HEK293T (cell line): ENCODE results near the gene COX18.
A peak's percentile ranks its signal among the peaks of the same experiment; 100 is the strongest.

Source experiments
- CTCF ChIA-PET: fragments of 350-600 bp; formaldehyde crosslinking; extraction: SDS; loops from one replicate; lab custom pipeline; 2021; ENCODE audit warnings: antibody characterized with exemption, inconsistent platforms; lab: Yijun Ruan, JAX
- POLR2A ChIA-PET: fragments of 350-600 bp; formaldehyde crosslinking; extraction: SDS; loops from one replicate; lab custom pipeline; 2020; ENCODE audit warnings: antibody characterized with exemption, inconsistent platforms; lab: Yijun Ruan, JAX
- DNase-seq: peaks from one replicate; pipeline ENCODE4 v3.0.0; 2012; ENCODE audit warnings: mixed read lengths; ENCODE audit errors: extremely low spot score
- ARNT ChIP-seq: fragments of 450-650 bp; IDR thresholded peaks from 2 replicates; pipeline ENCODE4 v1.6.1; 2017; ENCODE audit warnings: mild to moderate bottlenecking
- BHLHE40 ChIP-seq: fragments of 450-650 bp; IDR thresholded peaks from 2 replicates; pipeline ENCODE4 v1.6.1; 2016; ENCODE audit warnings: mild to moderate bottlenecking, moderate library complexity, borderline replicate concordance
- CTBP1 ChIP-seq: fragments of 450-650 bp; IDR thresholded peaks from 2 replicates; pipeline ENCODE4 v1.6.1; 2016; ENCODE audit warnings: borderline replicate concordance
- ELF4 ChIP-seq: fragments of 450-650 bp; IDR thresholded peaks from 2 replicates; pipeline ENCODE4 v1.6.1; 2017; ENCODE audit warnings: antibody characterized with exemption
- FOXA1 ChIP-seq: fragments of 450-650 bp; IDR thresholded peaks from 2 replicates; pipeline ENCODE4 v1.6.1; 2016; ENCODE audit warnings: mild to moderate bottlenecking
- FOXK2 ChIP-seq: fragments of 450-650 bp; IDR thresholded peaks from 2 replicates; pipeline ENCODE4 v1.6.1; 2016; ENCODE audit warnings: mild to moderate bottlenecking
- FOXM1 ChIP-seq: fragments of 450-650 bp; IDR thresholded peaks from 2 replicates; pipeline ENCODE4 v1.6.1; 2017; ENCODE audit warnings: mild to moderate bottlenecking, borderline replicate concordance
- HDGF ChIP-seq: fragments of 450-650 bp; IDR thresholded peaks from 2 replicates; pipeline ENCODE4 v1.6.1; 2017; ENCODE audit warnings: antibody characterized with exemption, borderline replicate concordance
- L3MBTL2 ChIP-seq: fragments of 450-650 bp; conservative IDR thresholded peaks from 2 replicates; pipeline ENCODE4 v1.6.1; 2016; ENCODE audit warnings: mild to moderate bottlenecking
- LEF1 ChIP-seq: fragments of 450-650 bp; IDR thresholded peaks from 2 replicates; pipeline ENCODE4 v1.6.1; 2017; ENCODE audit warnings: mild to moderate bottlenecking, borderline replicate concordance
- NFRKB ChIP-seq: fragments of 450-650 bp; IDR thresholded peaks from 2 replicates; pipeline ENCODE4 v1.6.1; 2016; ENCODE audit warnings: mild to moderate bottlenecking, moderate library complexity
- SP1 ChIP-seq: fragments of 450-650 bp; IDR thresholded peaks from 2 replicates; pipeline ENCODE4 v1.6.1; 2017
- SUZ12 ChIP-seq: fragments of 450-650 bp; IDR thresholded peaks from 2 replicates; pipeline ENCODE4 v1.6.1; 2016; ENCODE audit warnings: mild to moderate bottlenecking
- TARDBP ChIP-seq: fragments of 450-650 bp; IDR thresholded peaks from 2 replicates; pipeline ENCODE4 v1.6.1; 2016
- ZNF384 ChIP-seq: fragments of 450-650 bp; IDR thresholded peaks from 2 replicates; pipeline ENCODE4 v1.6.1; 2016
- TF ChIP-seq, protein P1 (sequence below): fragments of 450-650 bp; IDR thresholded peaks from 2 replicates; pipeline ENCODE4 v1.6.1; 2016

COX18 gene

GRCh38 chr4:73036123-73036522, 33.4 kb downstream of the COX18 start:
- DNase-seq = no peak
- CTCF ChIA-PET = no interaction called here
- TF ChIP-seq BHLHE40 (no peak), SP1 (no peak), ELF4 (no peak), FOXA1 (no peak), NFRKB (no peak), ARNT (no peak), FOXM1 (no peak), CTBP1 (no peak), TARDBP (no peak)
- TF ChIP-seq, protein P1, sequence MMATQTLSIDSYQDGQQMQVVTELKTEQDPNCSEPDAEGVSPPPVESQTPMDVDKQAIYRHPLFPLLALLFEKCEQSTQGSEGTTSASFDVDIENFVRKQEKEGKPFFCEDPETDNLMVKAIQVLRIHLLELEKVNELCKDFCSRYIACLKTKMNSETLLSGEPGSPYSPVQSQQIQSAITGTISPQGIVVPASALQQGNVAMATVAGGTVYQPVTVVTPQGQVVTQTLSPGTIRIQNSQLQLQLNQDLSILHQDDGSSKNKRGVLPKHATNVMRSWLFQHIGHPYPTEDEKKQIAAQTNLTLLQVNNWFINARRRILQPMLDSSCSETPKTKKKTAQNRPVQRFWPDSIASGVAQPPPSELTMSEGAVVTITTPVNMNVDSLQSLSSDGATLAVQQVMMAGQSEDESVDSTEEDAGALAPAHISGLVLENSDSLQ = no peak
- POLR2A ChIA-PET = no interaction called here

DNA sequence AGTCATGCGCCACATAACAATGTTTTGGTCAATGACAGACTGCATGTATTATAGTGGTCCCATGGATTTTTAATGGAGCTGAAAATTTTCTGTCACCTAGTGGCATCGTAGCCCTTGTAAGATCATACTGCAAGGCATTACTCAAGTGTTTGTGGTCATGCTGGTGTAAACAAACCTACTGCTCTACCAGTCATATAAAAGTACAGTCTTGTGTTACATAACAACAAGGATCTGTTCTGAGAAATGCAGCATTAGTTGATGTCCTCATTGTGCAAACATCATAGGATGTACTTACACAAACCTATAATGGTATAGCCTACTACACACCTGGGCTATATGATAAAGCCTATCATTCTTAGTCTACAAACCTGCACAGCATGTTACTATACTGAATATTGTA, 34.6 kb downstream of the COX18 start:
- POLR2A ChIA-PET = no interaction called here
- CTCF ChIA-PET = no interaction called here
- no peak for DNase-seq
- no peak for TF ChIP-seq SP1
- TF ChIP-seq FOXM1 = no peak
- TF ChIP-seq NFRKB = no peak
- no peak for TF ChIP-seq ARNT
- TF ChIP-seq HDGF = no peak
- TF ChIP-seq FOXA1 = no peak
- no peak for TF ChIP-seq ZNF384
- TF ChIP-seq, protein P1 = no peak
- no peak for TF ChIP-seq L3MBTL2
- TF ChIP-seq BHLHE40 = no peak
- TF ChIP-seq CTBP1 = no peak
- no peak for TF ChIP-seq ELF4
- TF ChIP-seq TARDBP = no peak
- TF ChIP-seq FOXK2 = no peak
- no peak for TF ChIP-seq LEF1
- TF ChIP-seq SUZ12 = no peak

DNA sequence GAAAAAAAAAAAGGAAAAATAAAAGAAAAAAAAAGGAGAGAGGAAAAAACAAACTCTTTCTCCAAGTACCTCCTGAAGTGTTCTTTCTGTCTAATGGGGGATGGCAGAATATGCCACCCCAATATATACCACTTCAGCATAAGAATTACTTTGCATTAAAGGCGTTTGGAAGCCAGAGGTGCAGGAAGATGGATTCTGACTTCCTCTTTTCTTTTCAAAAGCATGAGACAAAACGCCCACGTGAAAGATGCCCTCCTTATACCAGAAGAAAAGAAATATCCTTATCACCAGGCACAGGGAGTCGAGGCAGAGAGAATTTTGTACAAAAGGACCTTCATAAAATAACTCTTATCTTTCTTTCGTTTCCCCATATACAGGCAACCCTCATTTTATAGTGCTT, 40.9 kb downstream of the COX18 start:
- TF ChIP-seq, protein P1 = no peak
- no peak for TF ChIP-seq FOXA1
- ChIA-PET CTCF (no interaction called here), POLR2A (no interaction called here)
- no peak for DNase-seq

GRCh38 chr4:73021634-73022033, 47.9 kb downstream of the COX18 start:
- peak; percentile 32 for DNase-seq
- POLR2A ChIA-PET = no interaction called here
- CTCF ChIA-PET = interaction anchor here (1.2 kb wide), 1 partner anchor 48 kb away, joined by 3 read pairs; no protein-coding TSS in a partner anchor
- TF ChIP-seq NFRKB (no peak), FOXA1 (no peak), ZNF384 (peak; percentile 93), ELF4 (no peak), FOXK2 (no peak), FOXM1 (no peak), LEF1 (no peak), ARNT (no peak), L3MBTL2 (no peak), CTBP1 (no peak), SP1 (no peak), TARDBP (no peak)
- TF ChIP-seq, protein P1 = 0 out of 2 replicates have a peak, but pooled peaks have one; percentile 7

DNA sequence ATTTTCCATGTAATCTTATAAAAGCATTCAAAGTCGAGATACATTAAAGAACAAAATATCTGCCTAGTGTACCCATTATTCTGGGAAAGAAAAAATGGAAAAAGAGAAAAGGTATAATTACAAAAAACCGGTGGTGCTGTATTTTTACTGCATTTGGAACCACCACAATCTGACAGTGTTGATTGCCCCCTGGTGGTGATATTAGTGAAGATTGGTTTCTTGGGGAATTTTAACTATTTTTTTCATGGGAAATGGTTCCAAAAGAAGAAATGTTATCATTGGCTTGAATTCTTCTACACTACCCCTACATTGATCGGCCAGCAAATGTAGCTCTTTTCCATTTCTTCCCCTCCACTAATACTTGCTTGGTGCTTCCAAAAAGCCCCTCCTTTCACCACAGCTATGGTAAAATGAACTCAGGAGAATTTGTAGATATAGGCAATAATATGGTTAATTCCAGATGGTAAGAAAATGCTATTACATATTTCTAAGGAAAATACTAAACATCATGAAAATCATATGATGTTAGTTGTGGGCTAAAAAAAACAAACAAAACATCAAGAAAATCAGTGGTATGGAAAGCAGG, 50.0 kb downstream of the COX18 start:
- CTCF ChIA-PET = interaction anchor here (0.9 kb wide), 1 partner anchor 568 kb away, joined by 3 read pairs; no protein-coding TSS in a partner anchor
- 0 out of 2 replicates have a peak, but pooled peaks have one; percentile 36 for TF ChIP-seq ZNF384
- no peak for TF ChIP-seq FOXA1
- peak; percentile 36 for DNase-seq
- POLR2A ChIA-PET = no interaction called here

- ChIA-PET POLR2A (no interaction called here), CTCF (no interaction called here)
- DNase-seq = no peak
- TF ChIP-seq FOXA1 (no peak), HDGF (no peak), LEF1 (no peak), CTBP1 (no peak), ELF4 (no peak), SP1 (no peak), FOXK2 (no peak), FOXM1 (no peak), ARNT (no peak), BHLHE40 (no peak), NFRKB (no peak), TARDBP (no peak), ZNF384 (no peak), SUZ12 (no peak), L3MBTL2 (no peak)
- TF ChIP-seq, protein P1 = no peak
Measured at GRCh38 chr4:73018595-73018994, 50.9 kb downstream of the COX18 start.
